NCI-H2107 treated with DMSO at 0.1 percent for 48 hours (cell line): Measurements from ENCODE around the gene TPSD1.
"Not testable (repeated sequence)": the region's sequence is repeated elsewhere in the genome, so short reads cannot be mapped to it uniquely, and the experiment has no call there.

Experiments
- DNase-seq: peaks from one replicate; lab custom pipeline; 2025; ENCODE audit not compliant: unreplicated experiment; lab: John Stamatoyannopoulos, UW

The TPSD1 gene

DNA sequence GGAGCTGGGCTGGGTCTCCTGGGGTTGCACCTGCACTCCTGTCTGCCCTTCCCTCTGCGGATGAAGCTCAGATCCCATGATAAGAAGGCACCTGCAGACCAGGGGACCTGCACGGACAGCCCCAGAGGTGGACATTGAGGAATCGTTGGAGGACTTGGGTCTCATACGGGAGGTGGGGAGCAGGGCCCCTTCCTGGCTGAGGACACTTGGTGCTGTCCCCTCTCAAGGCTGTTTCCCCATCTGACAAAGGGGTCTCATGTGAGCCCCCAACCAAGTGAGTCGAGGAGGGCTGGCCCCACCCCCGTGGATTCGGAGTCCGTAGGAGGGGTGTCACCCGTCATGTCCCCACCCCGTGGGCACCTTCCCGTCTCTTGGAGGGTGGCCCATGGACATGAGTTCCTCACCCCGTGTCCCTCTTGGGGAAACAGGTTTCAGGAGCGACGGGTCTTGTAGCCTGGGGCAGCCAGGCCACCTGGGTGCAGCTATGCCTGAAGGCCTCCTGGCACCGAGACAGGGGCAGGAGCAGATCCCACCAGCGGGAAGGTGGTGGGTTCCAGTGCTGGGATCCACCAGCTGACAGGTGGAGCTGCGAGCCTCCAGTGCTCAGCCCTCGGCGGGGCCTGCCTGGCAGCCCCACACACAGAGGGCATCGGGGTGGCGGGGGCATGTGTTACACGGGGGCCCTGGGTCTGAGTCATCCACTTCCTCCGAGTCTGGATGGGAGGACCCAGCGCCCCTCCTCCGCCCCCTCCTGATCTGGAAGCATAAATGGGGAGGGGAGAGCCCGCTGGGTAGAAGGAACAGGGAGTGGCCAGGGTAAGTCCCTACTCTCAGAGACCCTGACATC is at the start of gene TPSD1:
TSS of gene TPSD1 (plus strand) at position 794 of the 847 bp plus-strand sequence. CDS start 212 bp downstream, outside the sequence.
- not testable (repeated sequence) for DNase-seq

DNA sequence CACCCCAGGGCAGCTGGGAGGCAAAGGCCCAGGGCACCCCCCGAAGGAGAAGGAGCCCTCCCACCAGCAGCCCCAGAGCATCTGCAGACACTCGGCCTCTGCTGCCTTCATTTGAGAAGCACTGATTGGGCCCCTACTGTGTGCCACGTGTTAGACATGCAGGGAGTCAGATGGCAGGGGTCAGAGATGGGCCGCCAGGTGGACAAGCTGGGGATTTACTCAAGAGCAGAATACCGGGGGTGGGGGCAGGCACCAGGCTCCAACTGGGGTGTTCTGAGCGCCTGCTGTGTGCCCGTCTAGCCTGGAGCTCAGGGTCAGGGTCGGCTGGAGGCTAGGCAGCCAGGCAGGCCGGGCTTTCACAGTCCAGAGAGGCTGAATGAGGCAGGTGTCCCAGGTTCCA is 49.5 kb upstream of the TPSD1 start:
- DNase-seq: no peak

DNA sequence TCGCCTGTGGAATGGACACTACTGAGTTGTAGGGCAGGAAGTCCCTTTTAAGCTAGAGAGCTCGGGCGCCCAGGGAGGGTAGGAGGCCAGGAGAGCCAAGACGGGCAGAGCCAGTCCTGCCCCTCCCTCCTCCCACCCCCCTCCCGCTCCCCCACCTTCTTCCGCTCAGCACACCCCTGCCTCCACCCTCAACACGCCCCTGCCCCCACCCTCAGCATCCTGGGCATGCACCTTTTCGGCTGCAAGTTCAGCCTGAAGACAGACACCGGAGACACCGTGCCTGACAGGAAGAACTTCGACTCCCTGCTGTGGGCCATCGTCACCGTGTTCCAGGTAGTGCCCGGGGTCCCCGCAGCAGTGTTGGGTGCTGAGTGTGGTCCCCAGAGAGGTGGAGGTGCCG is 49.1 kb upstream of the TPSD1 start:
- no peak for DNase-seq

DNA sequence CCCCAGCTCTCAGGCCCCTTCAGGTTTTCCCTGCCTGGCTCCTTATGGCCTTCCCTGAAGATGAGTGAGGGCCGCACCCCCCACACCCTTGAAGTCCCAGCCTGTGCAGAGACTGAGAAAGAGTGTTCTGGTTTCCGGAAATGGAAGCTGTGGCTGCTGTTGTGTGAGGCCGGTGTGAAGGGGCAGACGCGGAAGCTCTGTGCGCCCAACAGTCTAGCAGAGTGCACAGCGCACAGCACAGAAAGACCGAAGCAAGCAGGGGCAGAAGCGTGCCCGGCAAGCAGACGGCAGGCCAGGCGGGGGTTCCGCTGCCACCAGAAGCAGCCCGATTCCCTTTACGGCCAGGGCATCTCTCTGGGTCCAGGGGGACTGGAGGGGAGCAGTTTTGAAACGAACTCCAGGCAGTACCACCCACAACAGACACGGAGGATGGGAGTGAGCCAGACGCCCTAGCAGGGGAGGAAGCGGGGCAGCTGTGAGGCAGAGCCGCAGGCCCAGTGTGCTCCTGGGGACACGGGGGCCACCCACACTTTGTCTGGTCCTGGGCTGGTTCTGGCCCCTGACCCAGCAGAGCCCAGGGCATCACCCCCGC is 47.5 kb upstream of the TPSD1 start:
- no peak for DNase-seq

DNA sequence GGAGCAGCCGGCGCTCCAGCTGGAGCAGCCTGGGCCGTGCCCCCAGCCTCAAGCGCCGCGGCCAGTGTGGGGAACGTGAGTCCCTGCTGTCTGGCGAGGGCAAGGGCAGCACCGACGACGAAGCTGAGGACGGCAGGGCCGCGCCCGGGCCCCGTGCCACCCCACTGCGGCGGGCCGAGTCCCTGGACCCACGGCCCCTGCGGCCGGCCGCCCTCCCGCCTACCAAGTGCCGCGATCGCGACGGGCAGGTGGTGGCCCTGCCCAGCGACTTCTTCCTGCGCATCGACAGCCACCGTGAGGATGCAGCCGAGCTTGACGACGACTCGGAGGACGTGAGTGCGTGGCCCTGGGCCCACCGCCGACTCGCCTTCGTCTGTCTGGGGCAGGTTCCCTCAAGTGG is 46.8 kb upstream of the TPSD1 start:
- no peak for DNase-seq

DNA sequence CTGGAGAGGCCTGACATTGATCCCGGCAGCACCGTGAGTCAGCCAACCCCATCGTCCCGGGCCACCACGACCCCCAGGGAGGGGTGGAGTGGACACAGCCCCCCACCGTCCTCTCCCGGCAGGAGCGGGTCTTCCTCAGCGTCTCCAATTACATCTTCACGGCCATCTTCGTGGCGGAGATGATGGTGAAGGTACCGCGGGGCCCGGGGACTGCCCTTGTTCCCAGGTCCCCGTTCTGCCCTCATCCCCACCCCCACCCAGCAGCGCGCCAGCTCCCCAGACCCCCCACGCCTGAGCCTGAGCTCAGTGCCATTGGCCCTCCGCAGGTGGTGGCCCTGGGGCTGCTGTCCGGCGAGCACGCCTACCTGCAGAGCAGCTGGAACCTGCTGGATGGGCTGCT is 45.4 kb upstream of the TPSD1 start:
- no peak for DNase-seq

DNA sequence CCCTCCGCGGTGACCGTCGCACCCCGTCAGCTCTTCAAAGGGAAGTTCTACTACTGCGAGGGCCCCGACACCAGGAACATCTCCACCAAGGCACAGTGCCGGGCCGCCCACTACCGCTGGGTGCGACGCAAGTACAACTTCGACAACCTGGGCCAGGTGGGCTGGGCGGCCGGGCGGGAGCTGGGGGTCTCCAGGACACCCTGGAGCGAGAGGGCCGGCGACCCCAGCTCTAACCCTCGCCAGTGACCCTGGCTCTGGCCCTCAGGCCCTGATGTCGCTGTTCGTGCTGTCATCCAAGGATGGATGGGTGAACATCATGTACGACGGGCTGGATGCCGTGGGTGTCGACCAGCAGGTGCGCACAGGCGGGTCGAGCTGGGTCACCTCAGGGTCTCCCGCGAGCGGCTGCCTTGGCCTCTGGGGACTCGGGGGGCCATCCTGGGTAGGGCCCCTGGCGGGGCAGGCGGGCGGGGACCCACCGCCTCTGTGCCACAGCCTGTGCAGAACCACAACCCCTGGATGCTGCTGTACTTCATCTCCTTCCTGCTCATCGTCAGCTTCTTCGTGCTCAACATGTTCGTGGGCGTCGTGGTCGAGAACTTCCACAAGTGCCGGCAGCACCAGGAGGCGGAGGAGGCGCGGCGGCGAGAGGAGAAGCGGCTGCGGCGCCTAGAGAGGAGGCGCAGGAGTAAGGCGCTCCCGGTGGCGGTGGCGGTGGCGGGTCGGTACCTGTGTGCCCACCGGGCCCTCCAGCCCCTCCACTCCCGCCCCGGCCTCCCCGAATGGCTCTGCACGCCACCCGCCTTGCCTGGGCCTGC is 44.2 kb upstream of the TPSD1 start:
- no peak for DNase-seq

DNA sequence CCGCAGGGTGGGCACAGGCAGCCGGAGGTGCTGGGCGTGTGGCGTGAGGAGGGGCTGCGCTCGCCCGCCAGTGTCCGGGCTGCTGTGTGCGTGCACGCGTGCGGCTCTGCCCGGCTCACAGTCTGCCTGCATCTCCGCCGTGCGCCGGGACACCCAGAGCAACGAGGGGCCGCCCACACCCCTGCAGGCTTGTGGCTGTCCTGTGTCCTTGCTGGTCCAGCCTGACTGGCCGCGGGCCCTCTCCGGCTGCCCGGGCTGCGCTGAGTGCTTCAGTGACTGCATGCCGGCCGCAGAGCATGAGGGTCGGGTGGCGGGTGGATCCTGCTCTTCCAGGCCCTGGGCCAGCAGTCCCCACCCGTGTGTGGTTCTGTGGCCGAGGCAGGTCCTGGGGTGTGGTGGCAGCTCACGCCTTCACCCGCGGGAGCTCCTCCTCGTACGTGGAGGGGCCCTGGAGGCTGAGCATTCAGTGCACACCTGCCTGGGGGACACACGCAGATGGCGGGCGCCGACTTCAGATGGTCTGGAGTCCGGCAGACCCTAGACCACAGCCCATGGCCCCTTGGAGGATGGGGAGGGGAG is 43.2 kb upstream of the TPSD1 start:
- no peak for DNase-seq

DNA sequence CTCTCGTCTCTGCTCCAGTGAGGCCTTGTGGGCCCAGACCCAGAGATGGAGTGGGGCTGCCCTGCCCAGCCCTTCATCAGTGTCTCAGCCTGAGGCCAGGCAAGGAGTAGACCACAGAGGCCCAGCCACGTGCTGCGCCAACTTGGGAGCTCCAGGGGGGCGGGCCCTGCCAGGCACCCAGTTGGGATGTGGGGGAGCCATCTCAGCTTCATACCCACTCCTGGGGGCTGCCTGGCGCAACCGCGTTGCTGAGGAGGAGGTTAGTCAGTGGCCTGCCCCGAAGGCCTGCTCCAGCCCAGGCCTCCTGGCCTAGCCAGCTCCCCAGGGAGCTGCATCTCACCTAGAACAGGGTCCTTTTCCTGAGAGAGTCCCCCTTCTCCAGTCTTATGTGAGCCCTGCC is 42.6 kb upstream of the TPSD1 start:
- no peak for DNase-seq

DNA sequence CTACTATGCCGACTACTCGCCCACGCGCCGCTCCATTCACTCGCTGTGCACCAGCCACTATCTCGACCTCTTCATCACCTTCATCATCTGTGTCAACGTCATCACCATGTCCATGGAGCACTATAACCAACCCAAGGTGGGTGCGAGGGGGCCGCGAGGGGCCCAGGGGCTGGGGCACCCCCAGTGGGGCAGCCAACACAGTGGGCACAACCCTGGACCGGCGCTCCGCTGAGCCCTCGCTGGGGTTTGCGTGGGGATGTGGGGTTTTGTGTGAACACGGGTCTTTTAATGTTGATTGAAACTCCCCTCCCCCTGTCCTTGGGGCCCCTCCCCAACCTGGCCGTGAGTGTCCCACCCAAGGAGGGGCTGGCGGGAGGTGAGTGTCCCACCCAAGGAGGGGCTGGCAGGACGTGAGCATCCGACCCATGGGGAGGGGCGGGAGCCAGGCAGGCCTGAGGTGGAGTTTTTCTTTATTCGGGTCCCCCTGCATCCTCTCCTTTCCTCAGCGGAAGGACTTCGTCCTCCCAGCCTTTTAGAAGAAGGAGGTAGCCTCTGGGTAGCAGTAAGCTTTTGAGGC is 42.0 kb upstream of the TPSD1 start:
- DNase-seq: no peak

DNA sequence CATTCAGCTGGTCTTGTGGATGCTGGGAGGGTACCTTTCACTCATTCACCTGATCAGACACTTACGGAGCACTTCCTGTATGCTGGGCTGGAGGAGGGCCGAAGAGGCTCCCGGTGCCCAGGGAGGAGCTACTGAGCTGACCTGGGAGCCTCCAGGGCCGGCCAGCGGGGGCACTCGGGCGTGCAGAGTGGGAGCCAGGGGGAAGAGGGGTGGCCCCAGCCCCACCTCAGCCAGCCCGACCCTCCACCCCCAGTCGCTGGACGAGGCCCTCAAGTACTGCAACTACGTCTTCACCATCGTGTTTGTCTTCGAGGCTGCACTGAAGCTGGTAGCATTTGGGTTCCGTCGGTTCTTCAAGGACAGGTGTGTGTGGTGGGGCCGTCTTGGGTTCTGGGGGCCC is 41.1 kb upstream of the TPSD1 start:
- no peak for DNase-seq

DNA sequence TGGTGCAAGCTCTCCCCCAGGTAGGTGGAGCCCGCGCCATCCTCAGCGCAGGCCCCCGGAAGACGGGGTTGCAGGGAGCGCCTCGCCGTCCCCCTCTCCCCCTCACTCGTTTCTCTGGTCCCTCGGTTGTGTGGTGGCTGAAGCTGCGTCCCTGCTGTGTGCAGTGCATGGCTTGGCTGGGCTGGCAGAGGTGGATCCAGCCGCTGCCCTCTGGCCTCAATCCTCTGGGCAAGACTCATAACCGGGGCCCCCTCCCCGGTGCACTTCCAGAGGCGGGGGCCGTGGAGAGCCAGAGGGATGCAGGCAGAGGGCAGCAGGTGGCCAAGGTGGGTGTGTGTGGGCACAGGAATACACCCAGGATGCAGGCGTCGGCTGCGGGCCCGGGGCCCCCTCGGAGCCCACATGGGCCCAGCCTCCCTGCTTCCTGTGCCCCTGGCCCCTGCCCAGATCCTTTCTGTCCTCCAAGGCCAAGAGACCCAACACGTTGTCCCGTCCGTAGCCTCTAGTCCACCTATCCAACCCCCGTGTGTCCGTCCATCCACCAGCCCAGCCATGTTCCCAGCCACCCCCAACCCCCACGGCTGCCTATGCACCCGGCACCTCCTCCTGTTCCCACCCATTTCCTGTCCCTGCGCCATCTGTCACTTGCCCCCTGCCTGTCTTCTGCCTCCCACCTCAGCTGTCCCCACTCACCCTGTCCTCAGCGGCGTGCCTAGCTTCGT is 40.1 kb upstream of the TPSD1 start:
- no peak for DNase-seq

DNA sequence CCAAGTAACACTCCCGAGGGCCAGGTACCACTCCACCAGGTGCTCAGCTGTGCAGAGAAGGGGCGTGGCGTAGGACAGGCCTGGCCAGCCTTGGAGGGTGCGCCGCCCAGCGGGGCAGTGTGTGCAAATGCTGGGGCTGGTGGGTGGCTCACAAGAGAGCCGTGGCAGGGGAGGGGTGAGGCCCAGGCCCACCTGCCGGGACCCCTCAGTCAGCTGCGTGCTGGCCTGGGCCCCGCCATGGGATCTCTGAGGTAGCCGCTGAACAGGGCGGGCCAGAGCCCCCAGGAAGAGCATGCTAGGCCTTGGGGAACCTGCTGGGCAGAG is 39.6 kb upstream of the TPSD1 start:
- no peak for DNase-seq

DNA sequence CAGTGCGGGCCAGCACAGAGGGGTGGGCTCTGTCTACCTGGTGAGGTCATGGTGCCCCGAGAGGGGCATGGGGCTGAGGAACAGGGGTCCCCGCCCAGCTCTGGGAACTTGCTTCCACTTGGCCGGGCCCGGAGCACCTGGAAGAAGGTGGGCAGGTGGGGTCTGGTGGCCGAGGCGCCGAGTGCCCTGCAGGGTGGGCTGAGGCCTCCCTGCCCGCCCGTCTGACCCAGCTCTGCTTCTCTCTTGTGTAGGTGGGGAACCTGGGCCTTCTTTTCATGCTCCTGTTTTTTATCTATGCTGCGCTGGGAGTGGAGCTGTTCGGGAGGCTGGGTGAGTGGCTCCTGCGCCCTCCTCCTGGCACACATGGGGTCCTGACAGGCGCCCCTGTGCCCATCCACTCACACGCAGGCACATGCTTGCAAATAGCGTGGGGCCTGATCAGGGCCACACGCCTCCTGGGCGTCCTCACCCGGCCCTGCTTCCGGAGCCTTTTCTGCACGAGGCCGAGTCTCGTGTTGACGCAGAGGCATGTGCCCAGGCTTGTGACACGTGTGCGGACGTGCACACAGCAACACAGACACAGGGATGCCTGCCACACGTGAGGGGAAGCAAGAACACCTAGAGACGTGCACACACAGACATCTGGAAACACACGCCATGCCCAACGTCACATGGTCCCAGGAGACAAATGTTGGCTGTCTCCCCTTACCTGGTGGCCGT is 39.0 kb upstream of the TPSD1 start:
- no peak for DNase-seq

DNA sequence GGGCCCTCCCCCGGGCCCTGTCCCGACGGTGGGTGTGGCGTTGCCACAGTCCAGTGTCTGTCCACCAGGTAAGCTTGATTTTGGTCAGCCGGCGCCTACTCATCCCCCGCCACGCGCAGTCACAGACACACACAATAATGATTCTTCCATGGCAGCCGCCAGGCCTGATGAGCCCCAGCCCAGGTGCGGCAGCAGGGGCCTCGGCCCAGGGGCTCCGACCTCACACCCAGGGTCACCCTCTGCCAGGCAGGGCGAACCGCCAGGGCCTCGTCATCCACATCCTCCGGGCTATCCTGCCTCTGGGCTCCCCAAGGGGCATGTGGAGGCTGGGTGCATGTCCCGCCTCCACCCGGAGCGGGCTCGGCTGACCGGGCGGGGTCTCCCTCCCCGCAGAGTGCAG is 38.3 kb upstream of the TPSD1 start:
- no peak for DNase-seq

DNA sequence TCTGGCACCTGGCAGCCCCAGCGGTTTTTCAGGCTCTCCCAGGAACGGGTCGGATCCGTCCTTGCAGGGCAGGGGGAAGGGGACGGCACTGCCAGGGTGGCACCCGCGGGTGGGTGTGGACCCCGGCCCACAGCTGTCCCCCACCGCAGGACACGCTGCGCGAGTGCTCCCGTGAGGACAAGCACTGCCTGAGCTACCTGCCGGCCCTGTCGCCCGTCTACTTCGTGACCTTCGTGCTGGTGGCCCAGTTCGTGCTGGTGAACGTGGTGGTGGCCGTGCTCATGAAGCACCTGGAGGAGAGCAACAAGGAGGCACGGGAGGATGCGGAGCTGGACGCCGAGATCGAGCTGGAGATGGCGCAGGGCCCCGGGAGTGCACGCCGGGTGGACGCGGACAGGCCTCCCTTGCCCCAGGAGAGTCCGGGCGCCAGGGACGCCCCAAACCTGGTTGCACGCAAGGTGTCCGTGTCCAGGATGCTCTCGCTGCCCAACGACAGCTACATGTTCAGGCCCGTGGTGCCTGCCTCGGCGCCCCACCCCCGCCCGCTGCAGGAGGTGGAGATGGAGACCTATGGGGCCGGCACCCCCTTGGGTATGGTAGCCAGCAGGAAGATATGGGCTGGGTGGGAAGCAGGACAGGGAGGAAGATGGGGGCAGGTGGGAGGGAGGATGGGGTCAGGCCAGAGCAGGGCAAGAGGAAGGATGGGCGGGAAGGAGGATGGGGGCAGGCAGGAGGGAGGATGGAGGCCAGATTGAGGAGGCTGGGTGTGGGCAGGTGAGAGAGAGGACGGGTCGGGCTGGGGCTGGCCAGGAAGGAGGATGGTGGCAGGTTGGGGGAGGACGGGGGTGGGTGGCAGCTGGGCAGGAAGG is 37.6 kb upstream of the TPSD1 start:
- no peak for DNase-seq

DNA sequence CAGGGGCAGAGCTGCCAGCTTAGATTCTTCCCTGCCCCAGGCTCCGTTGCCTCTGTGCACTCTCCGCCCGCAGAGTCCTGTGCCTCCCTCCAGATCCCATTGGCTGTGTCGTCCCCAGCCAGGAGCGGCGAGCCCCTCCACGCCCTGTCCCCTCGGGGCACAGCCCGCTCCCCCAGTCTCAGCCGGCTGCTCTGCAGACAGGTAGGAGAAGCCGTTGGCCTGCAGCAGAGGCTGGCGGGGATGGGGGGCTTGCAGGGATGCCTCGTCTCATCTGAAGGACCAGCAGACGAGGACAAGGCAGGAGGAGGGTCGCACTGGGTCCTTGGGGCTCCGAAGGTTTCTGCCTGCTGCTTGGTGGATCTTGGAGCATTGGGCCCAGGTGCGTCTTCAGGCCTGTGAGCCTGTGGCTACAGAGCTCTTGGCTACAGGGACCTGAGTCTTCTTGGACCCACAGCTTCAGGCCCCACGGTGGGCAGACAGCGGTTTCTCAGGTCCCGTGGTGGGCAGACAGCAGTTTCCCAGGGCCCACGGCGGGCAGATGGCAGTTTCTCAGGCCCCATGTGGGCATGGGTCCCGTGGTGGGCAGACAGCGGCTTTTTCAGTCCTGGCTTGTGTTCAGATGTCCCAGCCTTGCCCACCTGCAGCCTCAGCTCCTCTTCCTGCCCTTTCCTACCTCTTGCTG is 36.8 kb upstream of the TPSD1 start:
- DNase-seq: no peak

DNA sequence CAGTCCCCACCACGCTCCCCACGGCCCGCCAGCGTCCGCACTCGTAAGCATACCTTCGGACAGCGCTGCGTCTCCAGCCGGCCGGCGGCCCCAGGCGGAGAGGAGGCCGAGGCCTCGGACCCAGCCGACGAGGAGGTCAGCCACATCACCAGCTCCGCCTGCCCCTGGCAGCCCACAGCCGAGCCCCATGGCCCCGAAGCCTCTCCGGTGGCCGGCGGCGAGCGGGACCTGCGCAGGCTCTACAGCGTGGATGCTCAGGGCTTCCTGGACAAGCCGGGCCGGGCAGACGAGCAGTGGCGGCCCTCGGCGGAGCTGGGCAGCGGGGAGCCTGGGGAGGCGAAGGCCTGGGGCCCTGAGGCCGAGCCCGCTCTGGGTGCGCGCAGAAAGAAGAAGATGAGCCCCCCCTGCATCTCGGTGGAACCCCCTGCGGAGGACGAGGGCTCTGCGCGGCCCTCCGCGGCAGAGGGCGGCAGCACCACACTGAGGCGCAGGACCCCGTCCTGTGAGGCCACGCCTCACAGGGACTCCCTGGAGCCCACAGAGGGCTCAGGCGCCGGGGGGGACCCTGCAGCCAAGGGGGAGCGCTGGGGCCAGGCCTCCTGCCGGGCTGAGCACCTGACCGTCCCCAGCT is 35.7 kb upstream of the TPSD1 start:
- DNase-seq: no peak
